Measurements from ENCODE around the gene KIF1B.
A peak's percentile ranks its signal among the peaks of the same experiment; 100 is the strongest.

The KIF1B gene

DNA sequence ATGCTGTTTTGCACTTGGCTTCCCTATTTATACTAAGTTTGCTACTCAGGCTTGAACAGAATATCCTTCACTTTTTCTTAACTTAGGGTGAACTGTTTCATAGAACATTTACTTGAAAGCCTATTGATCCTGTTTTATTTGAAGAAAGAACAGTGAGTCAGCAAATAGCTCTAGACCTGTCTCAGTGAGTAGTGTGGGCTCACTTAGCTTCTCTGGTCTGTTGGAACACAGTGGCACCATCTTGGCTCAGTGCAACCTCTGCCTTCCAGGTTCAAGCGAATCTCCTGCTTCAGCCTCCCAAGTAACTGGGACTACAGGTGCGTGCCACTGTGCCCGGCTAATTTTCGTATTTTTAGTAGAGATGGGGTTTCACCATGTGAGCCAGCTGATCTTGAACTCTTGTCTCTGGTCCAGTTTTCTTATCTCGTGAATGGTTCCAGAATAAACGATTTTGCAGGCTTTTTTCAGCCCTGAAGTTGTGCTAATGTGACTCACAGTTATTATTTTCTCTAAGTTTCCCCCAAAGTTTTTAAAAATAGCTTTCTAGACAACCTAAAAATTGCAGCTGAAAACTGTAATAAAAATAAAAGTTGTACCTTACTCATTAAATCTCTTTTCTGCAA is 76.8 kb downstream of the KIF1B start:
- DNase-seq = no peak

- DNase-seq = no peak
These were observed 77.8 kb downstream of the KIF1B start for GRCh38 chr1:10288029-10288615.

DNA sequence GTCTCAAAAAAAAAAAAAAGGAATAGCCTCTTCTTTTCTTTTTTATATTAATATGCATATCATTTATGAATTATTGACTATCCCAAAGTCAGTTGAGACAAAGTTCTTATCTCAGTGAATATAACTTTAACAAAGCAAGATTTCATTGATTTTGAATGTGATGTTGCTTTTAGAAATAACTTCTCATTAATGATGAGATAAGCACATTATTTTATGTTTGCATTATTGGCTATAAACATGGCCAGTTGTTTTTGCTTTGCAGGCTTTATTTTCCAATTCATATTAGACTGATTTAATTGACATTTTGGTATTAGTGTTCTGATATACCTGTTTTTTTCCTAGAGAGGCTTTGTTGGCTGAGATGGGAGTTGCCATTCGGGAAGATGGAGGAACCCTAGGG is 81.3 kb downstream of the KIF1B start:
- no peak for DNase-seq

GRCh38 chr1:10292188-10292587 is 81.8 kb downstream of the KIF1B start:
- no peak for DNase-seq

GRCh38 chr1:10295481-10296085 is 85.2 kb downstream of the KIF1B start:
- DNase-seq = no peak

GRCh38 chr1:10299151-10299550 is 88.8 kb downstream of the KIF1B start:
- DNase-seq = no peak

DNA sequence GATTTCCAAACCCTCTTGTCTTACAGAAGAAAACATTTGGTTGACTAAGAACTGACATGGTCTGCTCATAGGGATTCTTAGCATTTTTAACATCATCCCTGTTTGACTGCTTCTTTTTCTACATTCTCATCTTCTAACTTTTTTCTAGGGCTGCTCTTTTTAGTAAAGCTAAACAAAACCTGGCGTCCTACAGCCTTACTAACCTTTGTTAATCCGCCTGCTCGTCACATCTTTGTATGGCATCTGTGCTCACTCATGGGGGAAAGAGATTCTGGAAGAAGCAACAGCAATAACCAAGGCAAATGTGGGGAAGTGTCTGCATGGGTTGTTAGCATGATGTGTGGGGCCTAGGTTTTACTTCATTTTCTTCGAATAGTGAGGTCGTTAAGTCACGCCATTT is 92.0 kb downstream of the KIF1B start:
- no peak for DNase-seq

- no peak for DNase-seq
These were observed 93.9 kb downstream of the KIF1B start for GRCh38 chr1:10304295-10304694.

DNA sequence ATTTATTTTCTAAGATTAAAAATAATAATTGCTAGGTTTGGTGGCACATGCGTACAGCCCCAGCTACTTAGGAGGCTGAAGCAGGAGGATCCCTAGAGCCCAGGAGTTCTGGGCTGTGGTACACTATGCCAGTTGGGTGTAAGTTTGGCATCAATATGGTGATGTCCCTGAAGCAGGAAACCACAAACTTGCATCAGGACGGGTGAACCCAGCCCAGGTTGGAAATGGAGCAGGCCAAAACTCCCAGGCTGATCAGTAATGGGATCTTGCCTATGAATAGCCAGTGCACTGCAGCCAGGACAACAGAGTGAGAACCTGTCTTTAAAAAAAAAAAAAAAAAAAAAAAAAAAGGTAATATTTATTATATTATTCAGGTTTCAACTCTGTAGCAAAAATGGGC is 96.1 kb downstream of the KIF1B start:
- DNase-seq = no peak

DNA sequence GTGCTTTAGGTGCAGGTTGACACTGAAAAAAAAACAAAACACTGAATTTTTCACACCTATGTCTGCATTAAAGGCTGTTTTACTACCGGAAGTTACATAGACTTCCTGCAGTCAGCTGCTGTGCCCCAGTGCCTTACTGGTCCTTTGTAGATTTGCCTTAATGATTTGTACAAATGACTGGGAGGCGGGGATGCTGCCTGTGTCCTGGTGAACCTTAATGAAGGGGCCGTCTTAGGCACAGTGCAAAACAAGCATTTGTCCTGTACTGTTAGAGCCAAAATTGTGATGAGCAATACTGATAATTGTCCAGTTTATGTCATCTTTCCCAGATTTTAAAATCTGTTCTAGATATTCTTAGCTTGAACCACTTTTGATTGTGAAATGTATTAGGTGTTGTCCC is 97.6 kb downstream of the KIF1B start:
- DNase-seq = no peak

- DNase-seq = no peak
These were observed 99.1 kb downstream of the KIF1B start for GRCh38 chr1:10309243-10310011.

DNA sequence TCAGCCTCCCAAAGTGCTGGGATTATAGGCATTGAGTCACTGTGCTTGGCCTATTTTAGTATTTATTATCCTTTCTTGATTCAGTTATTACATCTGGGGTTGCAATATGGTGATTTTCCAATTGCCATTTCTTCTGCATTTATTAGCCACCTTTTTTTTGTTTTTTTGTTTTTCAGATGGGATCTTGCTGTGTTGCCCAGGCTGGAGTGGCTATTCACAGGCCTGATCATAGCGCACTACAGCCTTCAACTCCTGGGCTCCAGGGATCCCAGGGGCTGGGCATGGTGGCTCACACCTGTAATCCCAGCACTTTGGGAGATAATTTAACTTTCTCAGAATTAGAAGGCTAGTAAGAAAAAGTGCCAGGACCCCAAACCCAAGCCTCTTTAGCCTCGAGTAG is 106.4 kb downstream of the KIF1B start:
- DNase-seq = no peak

DNA sequence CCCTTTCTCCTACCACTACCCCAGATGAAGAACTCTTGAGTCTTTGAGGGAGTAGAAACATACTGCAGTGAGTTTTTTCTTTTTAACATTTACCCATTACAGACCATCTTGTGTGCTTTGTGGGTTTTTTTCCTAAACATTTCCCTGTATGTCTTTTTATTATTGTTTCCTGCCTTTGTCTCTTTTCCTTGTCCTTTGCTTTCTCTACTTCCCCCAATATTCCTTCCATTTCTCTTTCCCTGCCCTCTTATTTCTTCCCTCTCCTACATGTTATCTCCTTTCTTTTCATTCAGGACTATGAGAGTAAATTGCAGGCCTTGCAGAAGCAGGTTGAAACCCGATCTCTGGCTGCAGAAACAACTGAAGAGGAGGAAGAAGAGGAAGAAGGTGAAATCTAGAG is 109.4 kb downstream of the KIF1B start:
- no peak for DNase-seq

GRCh38 chr1:10320336-10320735 is 110.0 kb downstream of the KIF1B start:
- DNase-seq = no peak

- no peak for DNase-seq
These were observed 112.5 kb downstream of the KIF1B start for GRCh38 chr1:10322821-10323220.

DNA sequence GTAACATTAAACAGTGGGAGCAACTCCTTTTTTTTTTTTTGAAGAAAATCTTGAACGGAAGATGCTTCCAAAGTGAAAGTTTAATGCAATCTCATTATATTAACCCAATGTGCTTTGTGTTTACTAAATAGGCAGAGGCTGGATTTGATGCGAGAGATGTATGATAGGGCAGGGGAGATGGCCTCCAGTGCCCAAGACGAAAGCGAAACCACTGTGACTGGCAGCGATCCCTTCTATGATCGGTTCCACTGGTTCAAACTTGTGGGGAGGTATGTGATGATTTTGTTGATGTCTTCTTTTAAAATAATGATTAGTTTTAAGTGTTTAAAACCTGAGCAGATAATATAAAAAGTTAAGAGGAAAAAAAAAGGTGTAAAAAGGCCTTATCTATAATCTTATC is 114.3 kb downstream of the KIF1B start:
- no peak for DNase-seq

DNA sequence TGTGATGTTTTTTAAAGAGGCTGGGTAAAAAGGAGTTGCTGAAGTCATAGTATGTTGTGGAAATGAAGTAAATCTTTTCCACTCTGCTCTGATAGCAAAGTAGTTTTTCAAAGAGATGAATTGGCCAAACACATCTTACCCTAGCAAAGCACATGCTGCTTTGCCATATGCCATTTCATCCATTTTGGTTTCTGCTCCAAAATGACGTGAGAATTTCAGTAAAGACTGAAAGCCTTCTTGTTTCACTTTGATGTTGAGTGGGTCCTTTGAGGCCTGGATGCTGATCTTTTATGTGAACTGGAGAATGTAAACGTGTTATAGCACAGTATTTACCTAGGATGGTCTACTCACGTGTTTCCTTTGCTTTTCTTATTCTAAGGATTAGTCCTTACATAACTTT is 115.2 kb downstream of the KIF1B start:
- no peak for DNase-seq

DNA sequence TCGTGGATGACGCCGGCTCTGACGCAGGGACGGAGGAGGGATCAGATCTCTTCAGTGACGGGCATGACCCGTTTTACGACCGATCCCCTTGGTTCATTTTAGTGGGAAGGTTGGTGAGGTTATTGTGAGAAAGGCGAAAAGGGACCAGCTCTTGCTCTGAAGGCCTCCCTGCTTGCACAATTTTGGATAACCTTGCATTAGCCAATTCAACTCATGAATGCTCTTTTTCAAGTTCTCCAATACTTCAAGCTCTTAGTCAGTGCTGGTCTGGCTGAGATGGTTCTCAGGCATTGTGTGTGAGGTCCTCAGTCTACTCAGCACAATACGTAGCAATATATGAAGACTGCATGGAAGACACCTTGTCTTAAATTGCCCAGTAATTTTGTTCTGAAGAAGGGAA is 115.9 kb downstream of the KIF1B start:
- DNase-seq = no peak

GRCh38 chr1:10328180-10328963 is 118.0 kb downstream of the KIF1B start:
- DNase-seq = no peak

- no peak for DNase-seq
These were observed 127.1 kb downstream of the KIF1B start for GRCh38 chr1:10337436-10337835.

- DNase-seq = peak; percentile 18
These were observed 127.7 kb downstream of the KIF1B start for GRCh38 chr1:10338047-10338446.

DNA sequence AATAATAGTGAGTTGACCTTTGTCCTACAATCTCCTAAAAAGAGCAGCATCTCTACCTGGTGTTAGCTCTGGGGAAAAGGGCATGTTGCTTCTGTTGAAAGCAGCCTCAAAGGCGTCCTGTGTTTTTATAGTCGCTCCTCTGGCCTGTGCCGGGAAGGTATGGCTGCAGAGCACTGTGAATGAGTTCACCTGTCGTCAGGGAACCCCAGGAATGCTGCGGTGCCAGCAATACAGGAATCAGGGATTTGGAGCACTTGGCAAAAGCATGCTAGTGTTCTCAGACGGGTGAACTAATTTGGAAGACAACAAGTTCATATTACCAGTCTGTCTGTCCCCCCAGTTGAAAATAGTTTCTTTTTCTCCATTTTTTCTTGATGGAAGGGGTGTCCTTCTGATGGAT is 128.2 kb downstream of the KIF1B start:
- DNase-seq = no peak

GRCh38 chr1:10339036-10339567 is 128.7 kb downstream of the KIF1B start:
- no peak for DNase-seq
